Tibial nerve (tissue), 4 donors: ENCODE results near the gene ALPK3. TPM values are rescaled to one million over a fixed set of nuclear protein-coding genes. Genes with fewer than 3 reads are reported as not detected.

Experiments
- DNase-seq, 2 donors: peaks; one replicate each; pipeline ENCODE4 v3.0.0-alpha.2; 2019; ENCODE audit warnings: low spot score in 2 of 2
- H3K27ac ChIP-seq, 4 donors: fragments of 200-600 bp; sonication (generic) in 3 of 4; one replicate each; pipeline ENCODE4 v1.5.1; 2017 to 2019; ENCODE audit warnings: mild to moderate bottlenecking in 1 of 4
- H3K27me3 ChIP-seq, 2 donors: fragments of 200-600 bp; sonication (generic) in 1 of 2; one replicate each; pipeline versions ENCODE4 v1.5.1 to v1.6.0; 2017 to 2019
- H3K36me3 ChIP-seq, 3 donors: fragments of 200-600 bp; sonication (generic); one replicate each; pipeline ENCODE4 v1.5.1; 2018 to 2019
- H3K4me1 ChIP-seq, 4 donors: fragments of 200-600 bp; sonication (generic) in 3 of 4; one replicate each; pipeline ENCODE4 v1.5.1; 2017 to 2019
- H3K4me3 ChIP-seq, 4 donors: fragments of 200-600 bp; sonication (generic) in 3 of 4; one replicate each; pipeline ENCODE4 v1.5.1; 2017 to 2019; ENCODE audit warnings: mild to moderate bottlenecking in 1 of 4, moderate library complexity in 1 of 4
- H3K9me3 ChIP-seq, 4 donors: fragments of 200-600 bp; sonication (generic) in 3 of 4; one replicate each; pipeline ENCODE4 v1.5.1; 2017 to 2019
- CTCF ChIP-seq, 5 experiments: fragments of 200-600 bp in 3 of 5; fragments of 450-650 bp in 2 of 5; sonication (generic) in 3 of 5; IDR thresholded peaks; one replicate each; pipeline ENCODE4 v1.5.1; 2016 to 2019; ENCODE audit warnings: antibody characterized with exemption in 5 of 5, mild to moderate bottlenecking in 3 of 5, moderate library complexity in 2 of 5
- EP300 ChIP-seq, 2 donors: sonication (generic); formaldehyde crosslinking; IDR thresholded peaks; one replicate each; pipeline ENCODE4 v1.6.1; 2017; ENCODE audit warnings: antibody characterized with exemption in 2 of 2, mild to moderate bottlenecking in 1 of 2
- POLR2A ChIP-seq, 2 donors: fragments of 450-650 bp; IDR thresholded peaks; one replicate each; pipeline ENCODE4 v1.6.1; 2017; ENCODE audit warnings: antibody characterized with exemption in 2 of 2, mild to moderate bottlenecking in 2 of 2, moderate library complexity in 2 of 2
- WGBS, 2 donors: methylation state at CpG; one replicate each; pipeline ENCODE4 v1.1.5; 2018; 5-methylcytosine and 5-hydroxymethylcytosine counted together
- total RNA-seq, 4 donors: library from RNA; depleted of rRNA; stranded (reverse); fragments of >200 nt; gene quantifications; one replicate each; pipeline ENCODE4 v1.1.0, GENCODE V29; 2016

ALPK3 gene
- total RNA-seq, 4 donors from 2014 or later = 2.4 to 7.1 (median 4.7) TPM

GRCh38 chr15:84775867-84776449, 41.2 kb upstream of the ALPK3 start:
- peaks cover 0 to 52% (median 11%) of the 10 kb centered on the region in 4 donors for H3K4me1 ChIP-seq
- no peak overlapping the region for H3K4me3 ChIP-seq
- H3K27me3 ChIP-seq = no peaks in the 10 kb centered on the region
- no peak for DNase-seq
- H3K27ac ChIP-seq = peak overlapping the region in 2 of 4 donors; percentile 33 to 50
- whole genome bisulfite sequencing, 2 donors = 80 to 85% methylated on average over 1 of the region's 1 CpG
- TF ChIP-seq EP300 (IDR thresholded peaks at IDR 0.05) (no peak), CTCF (IDR thresholded peaks at IDR 0.05) (no peak), POLR2A (IDR thresholded peaks at IDR 0.05) (no peak)
- H3K36me3 ChIP-seq = peaks cover 0 to 28% (median 0%) of the 10 kb centered on the region in 3 donors
- H3K9me3 ChIP-seq = no peaks in the 10 kb centered on the region

- TF ChIP-seq EP300 (IDR thresholded peaks at IDR 0.05) (no peak), POLR2A (IDR thresholded peaks at IDR 0.05) (no peak), CTCF (IDR thresholded peaks at IDR 0.05) (no peak)
These were observed 39.0 kb upstream of the ALPK3 start for GRCh38 chr15:84778194-84778593.

GRCh38 chr15:84780492-84780891, 36.7 kb upstream of the ALPK3 start:
- Histone ChIP-seq H3K27me3 (no peaks in the 10 kb centered on the region), H3K27ac (no peak overlapping the region), H3K4me1 (peaks cover 0 to 36% (median 8%) of the 10 kb centered on the region in 4 donors), H3K9me3 (no peaks in the 10 kb centered on the region), H3K4me3 (no peak overlapping the region), H3K36me3 (peaks cover 0 to 50% (median 18%) of the 10 kb centered on the region in 3 donors)
- no peak for DNase-seq
- TF ChIP-seq CTCF (IDR thresholded peaks at IDR 0.05) = no peak
- 90 to 93% methylated on average over 3 of the region's 3 CpGs for WGBS, 2 donors

More at GRCh38 chr15:84778194-84778593, 39.0 kb upstream of the ALPK3 start:
- H3K4me3 ChIP-seq = no peak overlapping the region
- 78 to 80% methylated on average over 13 of the region's 13 CpGs for WGBS, 2 donors
- H3K36me3 ChIP-seq = peaks cover 0 to 40% (median 0%) of the 10 kb centered on the region in 3 donors
- DNase-seq = no peak
- no peaks in the 10 kb centered on the region for H3K27me3 ChIP-seq
- no peak overlapping the region for H3K27ac ChIP-seq
- H3K4me1 ChIP-seq = peaks cover 0 to 40% (median 7%) of the 10 kb centered on the region in 4 donors
- no peaks in the 10 kb centered on the region for H3K9me3 ChIP-seq

GRCh38 chr15:84781495-84781894, 35.7 kb upstream of the ALPK3 start:
- TF ChIP-seq EP300 (IDR thresholded peaks at IDR 0.05) (no peak), CTCF (IDR thresholded peaks at IDR 0.05) (no peak), POLR2A (IDR thresholded peaks at IDR 0.05) (no peak)
- Histone ChIP-seq H3K36me3 (peaks cover 0 to 60% (median 18%) of the 10 kb centered on the region in 3 donors), H3K9me3 (no peaks in the 10 kb centered on the region), H3K4me1 (peaks cover 0 to 39% (median 10%) of the 10 kb centered on the region in 4 donors), H3K27me3 (no peaks in the 10 kb centered on the region), H3K4me3 (no peak overlapping the region), H3K27ac (no peak overlapping the region)
- DNase-seq = no peak
- 92 to 97% methylated on average over 1 of the region's 1 CpG for WGBS, 2 donors

- TF ChIP-seq EP300 (IDR thresholded peaks at IDR 0.05) (no peak), POLR2A (IDR thresholded peaks at IDR 0.05) (no peak), CTCF (IDR thresholded peaks at IDR 0.05) (no peak)
- Histone ChIP-seq H3K36me3 (peaks cover 0 to 66% (median 18%) of the 10 kb centered on the region in 3 donors), H3K27me3 (no peaks in the 10 kb centered on the region), H3K27ac (no peak overlapping the region), H3K9me3 (no peaks in the 10 kb centered on the region), H3K4me3 (no peak overlapping the region), H3K4me1 (peaks cover 0 to 40% (median 11%) of the 10 kb centered on the region in 4 donors)
- DNase-seq = no peak
These were observed 34.8 kb upstream of the ALPK3 start for GRCh38 chr15:84782346-84782745.
